Measurements from ENCODE around the gene TMEM87B.
A peak's percentile ranks its signal among the peaks of the same experiment; 100 is the strongest.
"Not testable (repeated sequence)": the region's sequence is repeated elsewhere in the genome, so short reads cannot be mapped to it uniquely, and the experiment has no call there.

Gene TMEM87B

GRCh38 chr2:112109278-112109677 is 54.2 kb downstream of the TMEM87B start:
- no peak for TF ChIP-seq CTCF (IDR thresholded peaks at IDR 0.05; ENCODE audit: borderline replicate concordance, control extremely low read depth, extremely low read depth, insufficient read depth, missing control alignments)
- in situ Hi-C loops (cut with MboI; ENCODE audit: low sequenced_read_pairs, unreplicated experiment) = no loop called here
- no peak for DNase-seq (ENCODE audit: low spot score)

DNA sequence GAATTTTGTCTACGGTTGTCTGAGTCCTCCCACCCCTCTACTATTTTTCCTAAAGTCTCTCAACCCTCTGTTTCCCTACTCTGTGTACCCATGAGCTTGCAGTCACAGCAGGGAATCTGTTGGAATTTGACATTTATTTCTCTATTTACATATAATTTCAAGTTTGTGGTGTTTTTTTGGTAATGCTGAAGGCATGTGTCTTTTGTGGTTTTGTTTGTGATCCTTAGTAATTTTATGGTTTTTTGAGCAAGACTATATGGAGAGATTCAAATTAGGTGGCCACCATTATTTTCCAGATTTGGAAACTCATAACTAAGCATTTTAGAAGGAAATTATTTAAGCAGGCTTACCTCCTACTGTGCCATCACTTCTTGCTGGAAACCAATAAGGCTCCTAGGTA is 55.9 kb downstream of the TMEM87B start:
- TF ChIP-seq CTCF (IDR thresholded peaks at IDR 0.05; ENCODE audit: borderline replicate concordance, control extremely low read depth, extremely low read depth, insufficient read depth, missing control alignments) = no peak
- in situ Hi-C loops (cut with MboI; ENCODE audit: low sequenced_read_pairs, unreplicated experiment) = no loop called here
- DNase-seq (ENCODE audit: low spot score) = no peak

DNA sequence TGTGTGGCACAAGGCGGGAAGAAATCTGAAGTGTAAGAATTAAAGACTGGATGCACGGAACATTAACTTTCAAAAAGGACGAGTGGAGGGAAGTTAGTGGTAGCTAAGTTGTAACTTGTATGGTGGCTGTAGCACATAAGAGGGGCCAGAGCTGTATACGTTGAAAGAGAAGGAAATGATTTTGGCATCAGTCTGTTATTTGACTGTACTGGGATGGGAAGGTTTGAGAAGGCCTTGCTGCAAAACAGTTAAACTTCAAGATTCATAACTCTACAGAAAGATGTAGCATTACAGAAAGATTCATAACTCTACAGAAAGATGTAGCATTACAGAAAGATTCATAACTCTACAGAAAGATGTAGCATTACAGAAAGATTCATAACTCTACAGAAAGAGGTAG is 58.3 kb downstream of the TMEM87B start:
- in situ Hi-C loops (cut with MboI; ENCODE audit: low sequenced_read_pairs, unreplicated experiment); DNase-seq (ENCODE audit: low spot score): not testable (repeated sequence)

DNA sequence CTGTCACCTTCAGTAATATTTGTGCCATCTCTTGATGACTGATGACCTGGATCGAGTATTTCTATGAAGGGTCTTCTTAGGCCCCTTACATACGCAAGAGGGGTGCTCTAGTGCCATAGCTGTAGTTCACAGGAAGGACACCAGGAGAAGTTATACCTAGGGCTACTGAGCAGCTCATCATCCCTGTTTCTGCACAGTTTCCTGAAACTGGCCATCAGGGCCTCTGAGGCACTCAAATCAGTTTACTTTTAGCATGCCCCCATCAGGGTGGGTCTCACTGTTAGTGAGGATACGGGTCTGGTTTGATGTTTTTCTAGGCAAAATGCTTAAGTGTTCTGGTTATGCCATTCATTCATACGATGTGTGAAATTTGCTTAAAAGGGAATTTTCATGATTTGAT is 63.1 kb downstream of the TMEM87B start:
- TF ChIP-seq CTCF (IDR thresholded peaks at IDR 0.05; ENCODE audit: borderline replicate concordance, control extremely low read depth, extremely low read depth, insufficient read depth, missing control alignments) = no peak
- no peak for DNase-seq (ENCODE audit: low spot score)
- in situ Hi-C loops (cut with MboI; ENCODE audit: low sequenced_read_pairs, unreplicated experiment) = no loop called here

GRCh38 chr2:112121682-112122254 is 66.7 kb downstream of the TMEM87B start:
- TF ChIP-seq CTCF (IDR thresholded peaks at IDR 0.05; ENCODE audit: borderline replicate concordance, control extremely low read depth, extremely low read depth, insufficient read depth, missing control alignments) = no peak

DNA sequence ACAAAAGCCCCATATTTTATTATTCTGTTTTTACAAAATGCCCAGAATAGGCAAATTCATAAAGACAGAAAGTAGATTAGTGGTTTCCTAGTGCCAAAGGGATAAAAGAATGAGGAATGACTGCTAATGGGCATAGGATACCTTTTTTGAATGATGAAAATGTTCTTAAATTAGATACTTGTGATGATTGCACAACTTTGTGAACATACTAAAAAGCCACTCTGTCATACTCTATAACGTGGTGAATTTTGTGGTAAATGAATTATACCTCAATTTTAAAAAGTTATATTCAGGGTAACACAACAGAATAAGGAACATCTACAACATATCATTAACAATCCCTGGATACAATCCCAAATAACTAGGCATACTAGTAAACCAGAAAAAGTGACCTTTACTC is 74.0 kb downstream of the TMEM87B start:
- no peak for TF ChIP-seq CTCF (IDR thresholded peaks at IDR 0.05; ENCODE audit: borderline replicate concordance, control extremely low read depth, extremely low read depth, insufficient read depth, missing control alignments)

More at GRCh38 chr2:112121682-112122254, 66.7 kb downstream of the TMEM87B start:
- in situ Hi-C loops (cut with MboI; ENCODE audit: low sequenced_read_pairs, unreplicated experiment) = no loop called here
- peak; percentile 39 for DNase-seq (ENCODE audit: low spot score)

DNA sequence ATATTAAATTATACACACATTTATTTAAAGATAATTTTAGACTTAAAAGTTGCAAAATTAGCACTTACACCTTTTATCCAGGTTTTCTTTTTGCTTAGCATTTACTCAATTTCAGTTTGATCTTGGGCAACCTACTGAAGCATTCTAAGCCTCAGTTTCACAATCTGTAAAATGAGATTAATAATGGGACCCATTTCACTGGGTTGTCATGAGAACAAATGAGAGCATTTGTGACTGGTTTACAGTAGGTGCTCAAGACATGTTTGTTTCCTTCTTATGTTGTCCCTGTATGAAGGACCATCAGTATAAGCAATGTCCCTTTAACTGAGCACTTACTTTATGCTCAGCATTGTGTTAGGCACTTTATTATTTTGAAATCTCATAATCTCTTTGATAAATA is 78.3 kb downstream of the TMEM87B start:
- no peak for DNase-seq (ENCODE audit: low spot score)
- no peak for TF ChIP-seq CTCF (IDR thresholded peaks at IDR 0.05; ENCODE audit: borderline replicate concordance, control extremely low read depth, extremely low read depth, insufficient read depth, missing control alignments)
- in situ Hi-C loops (cut with MboI; ENCODE audit: low sequenced_read_pairs, unreplicated experiment) = no loop called here

More for the DNA sequence above, 74.0 kb downstream of the TMEM87B start:
- in situ Hi-C loops (cut with MboI; ENCODE audit: low sequenced_read_pairs, unreplicated experiment) = no loop called here
- no peak for DNase-seq (ENCODE audit: low spot score)

All from GM13976 (cell line).